DOHH2 (cell line): ENCODE results near the gene FAM118A.

Source experiments
- EZH2phosphoT487 ChIP-seq: fragments of 200-600 bp; sonication (generic); IDR thresholded peaks from 2 replicates; pipeline ENCODE4 v1.6.1; 2017; ENCODE audit warnings: borderline replicate concordance, mild to moderate bottlenecking, antibody characterized with exemption, low read length, moderate library complexity, mixed read lengths
- TF ChIP-seq, protein P1 (sequence below): fragments of 200-600 bp; sonication (generic); IDR thresholded peaks from one replicate; pipeline ENCODE4 v1.5.1; 2014; ENCODE audit warnings: antibody characterized with exemption, mild to moderate bottlenecking, low read depth, low read length; ENCODE audit not compliant: poor library complexity, severe bottlenecking

DNA sequence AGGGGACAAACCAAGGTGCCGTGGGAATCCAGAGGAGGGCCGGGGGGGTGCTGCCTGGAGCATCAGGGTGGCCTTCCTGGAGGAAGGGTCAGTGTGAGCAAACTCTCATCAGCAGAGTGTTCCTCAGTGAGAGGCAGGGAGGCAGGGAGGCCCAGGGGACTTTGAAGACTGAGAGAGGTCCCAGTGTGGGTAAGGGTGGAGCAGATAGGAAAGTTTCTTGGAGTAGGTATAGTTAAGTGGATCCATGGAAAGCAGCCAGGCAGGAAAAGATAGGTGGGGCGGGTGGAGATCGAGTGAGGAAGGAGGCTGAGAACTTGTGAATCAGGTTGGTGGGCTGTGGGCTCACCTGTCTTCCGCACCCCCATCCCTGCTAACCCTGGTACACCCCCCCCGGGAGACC, 15.7 kb upstream of the FAM118A start:
- TF ChIP-seq, protein P1, sequence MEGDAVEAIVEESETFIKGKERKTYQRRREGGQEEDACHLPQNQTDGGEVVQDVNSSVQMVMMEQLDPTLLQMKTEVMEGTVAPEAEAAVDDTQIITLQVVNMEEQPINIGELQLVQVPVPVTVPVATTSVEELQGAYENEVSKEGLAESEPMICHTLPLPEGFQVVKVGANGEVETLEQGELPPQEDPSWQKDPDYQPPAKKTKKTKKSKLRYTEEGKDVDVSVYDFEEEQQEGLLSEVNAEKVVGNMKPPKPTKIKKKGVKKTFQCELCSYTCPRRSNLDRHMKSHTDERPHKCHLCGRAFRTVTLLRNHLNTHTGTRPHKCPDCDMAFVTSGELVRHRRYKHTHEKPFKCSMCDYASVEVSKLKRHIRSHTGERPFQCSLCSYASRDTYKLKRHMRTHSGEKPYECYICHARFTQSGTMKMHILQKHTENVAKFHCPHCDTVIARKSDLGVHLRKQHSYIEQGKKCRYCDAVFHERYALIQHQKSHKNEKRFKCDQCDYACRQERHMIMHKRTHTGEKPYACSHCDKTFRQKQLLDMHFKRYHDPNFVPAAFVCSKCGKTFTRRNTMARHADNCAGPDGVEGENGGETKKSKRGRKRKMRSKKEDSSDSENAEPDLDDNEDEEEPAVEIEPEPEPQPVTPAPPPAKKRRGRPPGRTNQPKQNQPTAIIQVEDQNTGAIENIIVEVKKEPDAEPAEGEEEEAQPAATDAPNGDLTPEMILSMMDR, result no peak
- no peak for TF ChIP-seq EZH2phosphoT487
